Osteocyte (in vitro differentiated cells): Measurements from ENCODE around the gene GRAMD1A. TPM values are rescaled to one million over a fixed set of nuclear protein-coding genes. Genes with fewer than 3 reads are reported as not detected.

Source experiments
- DNase-seq: peaks from one replicate; pipeline ENCODE4 v3.0.0; 2021; ENCODE audit warnings: mixed read lengths; ENCODE audit not compliant: unreplicated experiment; ENCODE audit errors: extremely low spot score
- H3K27ac Mint-ChIP-seq: one replicate; pipeline ENCODE4 v1.8.0; 2021; ENCODE audit warnings: mild to moderate bottlenecking, mixed read lengths; ENCODE audit not compliant: unreplicated experiment
- H3K27me3 Mint-ChIP-seq: one replicate; pipeline ENCODE4 v1.8.0; 2021; ENCODE audit warnings: mixed read lengths; ENCODE audit not compliant: unreplicated experiment
- H3K36me3 Mint-ChIP-seq: one replicate; pipeline ENCODE4 v1.8.0; 2021; ENCODE audit warnings: mixed read lengths; ENCODE audit not compliant: unreplicated experiment
- H3K4me1 Mint-ChIP-seq: one replicate; pipeline ENCODE4 v1.8.0; 2021; ENCODE audit warnings: mixed read lengths; ENCODE audit not compliant: unreplicated experiment
- H3K4me3 Mint-ChIP-seq: one replicate; pipeline ENCODE4 v1.8.0; 2021; ENCODE audit warnings: mild to moderate bottlenecking, moderate library complexity, mixed read lengths; ENCODE audit not compliant: unreplicated experiment
- H3K9me3 Mint-ChIP-seq: one replicate; pipeline ENCODE4 v1.8.0; 2021; ENCODE audit warnings: mixed read lengths; ENCODE audit not compliant: unreplicated experiment
- CTCF ChIP-seq: fragments of 200-600 bp; sonication (generic); IDR thresholded peaks from 2 replicates; pipeline ENCODE4 v1.5.0; 2021; ENCODE audit warnings: antibody characterized with exemption, mild to moderate bottlenecking, moderate library complexity
- total RNA-seq: library from RNA; stranded (reverse); gene quantifications from 2 replicates; pipeline ENCODE4 v1.2.1, GENCODE V29; 2021

Gene GRAMD1A
- total RNA-seq, 1 donor from 2014 or later, result 80.8 TPM

GRCh38 chr19:35063940-35064818 is 64.1 kb downstream of the GRAMD1A start:
- Mint-ChIP-seq H3K4me3 (no peak overlapping the region), H3K27me3 (peaks cover 12% of the 10 kb centered on the region), H3K4me1 (peaks cover 12% of the 10 kb centered on the region), H3K27ac (no peak overlapping the region), H3K36me3 (no peaks in the 10 kb centered on the region), H3K9me3 (no peaks in the 10 kb centered on the region)
- no peak for DNase-seq
- no peak for TF ChIP-seq CTCF

GRCh38 chr19:35065574-35065973 is 65.5 kb downstream of the GRAMD1A start:
- Mint-ChIP-seq H3K27ac (no peak overlapping the region), H3K4me3 (no peak overlapping the region), H3K4me1 (peaks cover 14% of the 10 kb centered on the region), H3K27me3 (peaks cover 11% of the 10 kb centered on the region), H3K9me3 (peaks cover 4% of the 10 kb centered on the region), H3K36me3 (no peaks in the 10 kb centered on the region)
- no peak for DNase-seq
- no peak for TF ChIP-seq CTCF

- no peak overlapping the region for H3K27ac Mint-ChIP-seq
- peaks cover 11% of the 10 kb centered on the region for H3K27me3 Mint-ChIP-seq
- H3K4me1 Mint-ChIP-seq, result peaks cover 14% of the 10 kb centered on the region
- H3K36me3 Mint-ChIP-seq, result no peaks in the 10 kb centered on the region
- H3K9me3 Mint-ChIP-seq, result peaks cover 5% of the 10 kb centered on the region
- no peak for TF ChIP-seq CTCF
- no peak overlapping the region for H3K4me3 Mint-ChIP-seq
- DNase-seq, result no peak
Observed at GRCh38 chr19:35066121-35066520, 66.0 kb downstream of the GRAMD1A start.

- peak; percentile 92 for TF ChIP-seq CTCF
- Mint-ChIP-seq H3K4me3 (no peak overlapping the region), H3K27me3 (peaks cover 11% of the 10 kb centered on the region), H3K27ac (no peak overlapping the region), H3K9me3 (peaks cover 5% of the 10 kb centered on the region), H3K4me1 (peaks cover 14% of the 10 kb centered on the region), H3K36me3 (no peaks in the 10 kb centered on the region)
- DNase-seq, result peak; percentile 95
Observed at GRCh38 chr19:35066691-35067563, 66.8 kb downstream of the GRAMD1A start.
